EH (cell line): ENCODE results near the gene EIF3D.

Source experiments
- DNase-seq: peaks from one replicate; pipeline ENCODE4 v3.0.0-alpha.2; 2015; ENCODE audit warnings: low read depth

EIF3D gene, protein sequence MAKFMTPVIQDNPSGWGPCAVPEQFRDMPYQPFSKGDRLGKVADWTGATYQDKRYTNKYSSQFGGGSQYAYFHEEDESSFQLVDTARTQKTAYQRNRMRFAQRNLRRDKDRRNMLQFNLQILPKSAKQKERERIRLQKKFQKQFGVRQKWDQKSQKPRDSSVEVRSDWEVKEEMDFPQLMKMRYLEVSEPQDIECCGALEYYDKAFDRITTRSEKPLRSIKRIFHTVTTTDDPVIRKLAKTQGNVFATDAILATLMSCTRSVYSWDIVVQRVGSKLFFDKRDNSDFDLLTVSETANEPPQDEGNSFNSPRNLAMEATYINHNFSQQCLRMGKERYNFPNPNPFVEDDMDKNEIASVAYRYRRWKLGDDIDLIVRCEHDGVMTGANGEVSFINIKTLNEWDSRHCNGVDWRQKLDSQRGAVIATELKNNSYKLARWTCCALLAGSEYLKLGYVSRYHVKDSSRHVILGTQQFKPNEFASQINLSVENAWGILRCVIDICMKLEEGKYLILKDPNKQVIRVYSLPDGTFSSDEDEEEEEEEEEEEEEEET

GRCh38 chr22:36528795-36529751 lies at the start of gene EIF3D:
EIF3D (minus strand) TSS chr22:36529166; CDS start chr22:36526121, 3,045 bp downstream.
- peak; percentile 100 for DNase-seq

- no peak for DNase-seq
Observed at GRCh38 chr22:36578619-36579018, 49.7 kb upstream of the EIF3D start.

GRCh38 chr22:36577019-36577418 lies 48.1 kb upstream of the EIF3D start:
- DNase-seq, result peak; percentile 96

GRCh38 chr22:36574728-36575127 lies 45.8 kb upstream of the EIF3D start:
- no peak for DNase-seq

- DNase-seq, result no peak
Observed at GRCh38 chr22:36573815-36574363, 44.9 kb upstream of the EIF3D start.

GRCh38 chr22:36571991-36572390 lies 43.0 kb upstream of the EIF3D start:
- no peak for DNase-seq

DNA sequence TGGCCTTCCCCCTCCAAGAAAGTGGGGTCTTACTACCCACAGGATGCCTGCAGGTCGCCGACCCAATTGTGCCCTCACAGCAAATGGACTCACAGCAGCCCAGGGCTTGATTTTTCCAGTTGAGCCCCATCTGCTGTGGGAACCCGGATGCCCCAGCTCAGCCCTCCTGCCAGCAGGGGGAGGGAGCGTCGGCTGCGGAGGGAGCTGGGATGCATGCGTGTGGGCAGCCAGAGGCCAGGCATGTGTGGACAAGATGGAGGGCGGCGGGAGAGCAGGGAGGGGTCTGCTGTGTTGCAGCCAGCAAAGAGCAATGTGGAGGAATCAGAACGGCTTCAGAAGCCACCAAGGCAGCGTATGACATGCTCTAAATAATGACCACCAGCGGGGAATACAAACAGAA lies 41.0 kb upstream of the EIF3D start:
- peak; percentile 37 for DNase-seq

DNA sequence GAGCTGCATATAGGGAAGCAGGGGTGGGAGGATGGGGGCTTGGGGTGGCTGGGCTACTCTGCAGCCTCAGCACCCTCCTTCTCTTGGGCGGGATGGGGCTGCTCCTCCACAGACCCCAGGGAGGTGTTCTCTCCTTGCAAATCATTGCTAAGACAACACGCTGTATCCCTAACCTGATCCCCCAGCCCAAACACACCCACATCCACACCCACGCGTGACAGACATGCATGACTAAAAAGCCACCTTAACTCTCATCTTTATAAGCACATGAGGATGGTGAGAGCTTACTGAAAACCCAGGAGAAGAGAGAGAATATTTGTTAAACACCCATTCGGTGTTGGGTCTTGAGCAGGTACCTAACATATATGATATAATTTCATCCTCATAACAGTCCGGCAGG lies 39.9 kb upstream of the EIF3D start:
- DNase-seq, result no peak

- no peak for DNase-seq
Observed at GRCh38 chr22:36566720-36567119, 37.8 kb upstream of the EIF3D start.

DNA sequence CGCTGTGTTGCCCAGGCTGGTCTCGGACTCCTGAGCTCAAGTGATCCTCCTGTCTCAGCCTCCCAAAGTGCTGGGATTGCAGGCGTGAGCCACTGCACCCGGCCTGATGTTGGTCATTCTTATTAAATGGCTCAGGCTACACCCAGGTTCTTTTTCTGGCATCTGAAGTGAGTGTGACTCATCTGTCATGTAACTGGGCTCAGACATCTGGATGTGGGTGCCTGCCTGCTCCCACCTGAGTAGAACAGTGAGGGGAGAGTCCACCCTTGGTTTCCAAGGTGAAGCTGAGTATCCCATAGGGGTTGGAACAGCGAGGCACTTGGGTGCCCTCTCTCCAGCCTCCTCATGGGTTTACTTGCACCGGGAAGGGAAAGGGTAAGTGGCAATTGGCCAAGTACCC lies 36.7 kb upstream of the EIF3D start:
- DNase-seq, result peak; percentile 18

GRCh38 chr22:36565159-36565507 lies 36.2 kb upstream of the EIF3D start:
- DNase-seq, result no peak

GRCh38 chr22:36564422-36565158 lies 35.6 kb upstream of the EIF3D start:
- no peak for DNase-seq

GRCh38 chr22:36563898-36564297 lies 34.9 kb upstream of the EIF3D start:
- DNase-seq, result no peak

DNA sequence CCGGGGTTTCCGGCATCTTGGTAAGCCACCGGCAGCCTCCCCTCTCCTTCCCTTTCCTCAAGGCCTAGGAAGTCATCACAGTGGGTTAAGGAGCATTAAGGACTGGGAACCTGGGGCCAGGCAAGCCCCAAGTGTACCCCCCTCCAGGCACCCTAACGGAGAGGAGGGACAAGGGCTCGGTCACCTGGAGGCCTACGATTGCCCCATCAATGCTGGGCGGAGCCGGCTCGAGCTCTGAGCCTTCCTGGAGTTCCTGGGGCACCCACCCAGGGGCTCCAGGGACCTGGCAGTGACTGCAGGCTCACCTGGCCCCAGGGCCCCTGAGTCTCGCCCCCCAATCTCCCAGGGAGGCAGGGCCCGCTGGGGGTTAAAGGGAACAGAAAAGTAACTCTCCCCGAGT lies 34.5 kb upstream of the EIF3D start:
- no peak for DNase-seq

DNA sequence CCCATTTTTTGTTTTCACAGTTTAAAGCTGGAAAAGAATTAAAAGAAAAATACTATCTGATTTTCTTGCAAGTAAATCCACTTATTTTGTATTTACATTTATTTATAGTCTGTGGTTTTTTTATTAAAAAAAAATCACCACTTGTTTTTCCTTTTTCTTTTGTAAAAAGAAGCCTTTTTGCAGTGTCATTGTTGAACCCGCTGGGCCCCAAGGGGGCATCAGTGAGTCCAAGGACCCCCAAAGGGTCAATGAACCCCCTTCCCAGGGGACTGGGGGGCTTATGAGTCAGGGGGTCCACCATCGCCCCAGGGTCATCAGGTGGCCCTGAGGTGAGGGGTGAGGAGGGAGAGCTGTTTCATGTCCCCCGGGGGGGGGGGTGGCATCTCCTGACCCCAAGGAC lies 34.0 kb upstream of the EIF3D start:
- no peak for DNase-seq

DNA sequence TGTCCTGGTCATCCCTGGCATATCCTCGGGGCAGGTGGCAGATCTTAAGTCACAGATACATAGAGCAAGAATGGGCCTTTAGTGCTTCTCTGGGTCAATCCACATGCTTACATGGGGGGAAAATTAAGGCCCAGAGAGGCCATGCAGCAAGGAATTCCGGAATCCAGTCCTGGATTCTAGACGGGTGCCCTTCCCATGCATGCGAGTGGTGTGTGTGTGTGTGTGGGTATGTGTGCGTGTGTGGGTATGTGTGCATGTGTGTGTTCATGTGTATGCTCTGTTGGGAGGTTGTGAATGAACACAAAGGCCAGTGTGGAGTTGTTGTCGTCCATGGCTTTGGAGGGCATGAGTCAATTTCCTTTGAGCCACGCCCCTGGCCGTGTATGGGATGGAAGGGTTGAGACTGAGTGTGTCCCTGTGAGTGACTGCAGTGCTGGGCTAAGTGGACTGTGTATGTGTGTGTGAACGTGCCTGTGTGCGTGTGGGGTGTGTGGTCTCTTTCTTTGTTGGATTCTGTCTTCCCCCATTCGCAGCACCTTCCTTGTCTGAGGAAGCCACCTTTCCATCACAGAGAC lies 33.4 kb upstream of the EIF3D start:
- peak; percentile 63 for DNase-seq

DNA sequence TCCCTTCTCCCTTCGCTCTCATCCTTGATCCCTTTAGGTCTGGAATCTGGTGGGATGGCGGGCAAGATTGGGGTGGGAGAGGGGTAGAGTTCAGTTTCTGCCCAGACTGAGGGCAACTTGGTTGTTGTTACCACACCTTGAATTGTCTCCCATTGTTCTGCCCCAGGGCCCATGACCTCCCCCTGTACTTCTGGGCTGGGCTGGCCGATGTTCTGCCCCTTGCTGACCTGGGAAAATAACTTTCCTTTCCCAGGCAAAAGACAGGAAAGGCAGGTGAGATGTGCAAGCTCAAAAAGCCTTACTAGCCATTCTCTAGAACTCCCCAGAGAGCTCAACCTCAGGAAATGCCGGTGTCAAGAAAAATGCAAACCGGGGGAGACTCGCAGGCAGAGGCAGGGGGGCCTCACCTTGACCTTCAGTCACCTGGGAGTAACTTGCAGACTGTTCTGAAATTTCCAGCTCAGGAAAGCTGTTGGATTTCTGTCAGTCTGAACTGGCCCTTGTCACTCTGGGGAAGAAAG lies 32.4 kb upstream of the EIF3D start:
- DNase-seq, result no peak

GRCh38 chr22:36560001-36560400 lies 31.0 kb upstream of the EIF3D start:
- no peak for DNase-seq

DNA sequence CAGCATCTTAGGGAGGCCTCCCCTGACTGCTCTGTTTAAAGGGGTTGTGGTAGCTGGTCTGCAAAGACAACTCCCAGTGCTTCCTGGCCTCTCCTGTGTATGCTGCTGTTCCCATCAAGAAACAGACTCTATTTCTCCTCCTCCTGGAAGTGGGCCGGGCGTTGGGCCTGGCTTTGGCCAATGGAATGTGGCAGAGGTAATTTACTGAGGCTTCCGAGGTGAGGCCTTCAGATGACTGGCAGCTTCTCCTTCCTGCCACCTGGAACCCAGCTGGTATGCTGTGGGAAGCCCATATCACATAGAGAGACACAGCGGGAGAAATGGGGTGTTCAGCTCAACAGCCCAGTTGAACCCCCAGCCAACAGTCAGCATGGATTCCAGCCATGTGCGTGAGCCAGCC lies 25.1 kb upstream of the EIF3D start:
- no peak for DNase-seq

- no peak for DNase-seq
Observed at GRCh38 chr22:36552289-36552688, 23.3 kb upstream of the EIF3D start.
